T47D (cell line): ENCODE results near the gene CDK16.
A peak's percentile ranks its signal among the peaks of the same experiment; 100 is the strongest.

Source experiments
- DNase-seq, 2 experiments: peaks; one replicate each; pipeline versions ENCODE4 v3.0.0 to v3.0.0-alpha.2; 2011 to 2012; ENCODE audit warnings: low read depth in 1 of 2, low spot score in 1 of 2
- JUND ChIP-seq: IDR thresholded peaks from 2 replicates; pipeline ENCODE4 v1.6.1; 2012; ENCODE audit warnings: low read depth
- in situ Hi-C: cut with HindIII; loops from 2 replicates; pipeline ENCODE4 v1.10.0; 2016; ENCODE audit warnings: low sequenced_read_pairs, low pct_unique_long_range_greater_than_20kb

CDK16 gene

GRCh38 chrX:47273011-47273730, 54.7 kb downstream of the CDK16 start:
- DNase-seq: no peak
- in situ Hi-C loops: no loop called here
- no peak for TF ChIP-seq JUND

DNA sequence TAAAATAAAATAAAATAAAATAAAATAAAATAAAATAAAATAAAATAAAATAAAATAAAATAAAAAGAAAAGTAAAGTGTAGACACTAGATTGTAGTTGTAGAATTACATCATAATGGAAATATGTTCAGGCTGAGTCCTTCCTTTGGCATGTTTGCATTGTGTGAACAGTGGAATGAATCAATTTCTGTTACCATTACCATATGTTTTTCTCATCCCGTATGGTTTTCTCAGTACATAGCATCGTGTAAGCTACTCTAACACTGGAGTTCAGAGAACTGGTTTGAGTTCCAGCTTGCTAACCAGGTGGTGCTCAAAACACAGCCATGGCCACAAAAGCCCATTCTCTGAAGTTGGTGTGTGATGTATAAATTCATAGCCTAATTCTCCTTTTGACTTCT, 60.2 kb downstream of the CDK16 start:
- no peak for TF ChIP-seq JUND
- in situ Hi-C loops: no loop called here
- peak in 1 of 2 experiments; percentile 22 for DNase-seq
